Tibial artery (tissue), 4 donors: ENCODE data around the gene CCR3.

ENCODE experiments used
- DNase-seq, 2 donors: peaks; one replicate each; pipeline ENCODE4 v3.0.0-alpha.2; 2019
- H3K27ac ChIP-seq, 2 donors: fragments of 200-600 bp; sonication (generic) in 1 of 2; 1 replicate in 1 of 2; 2 replicates in 1 of 2; pipeline ENCODE4 v1.5.1; 2018 to 2019; ENCODE audit warnings: mild to moderate bottlenecking in 1 of 2
- H3K27me3 ChIP-seq, 2 donors: fragments of 200-600 bp; sonication (generic) in 1 of 2; one replicate each; pipeline versions ENCODE4 v1.5.1 to v1.6.0; 2016 to 2019
- H3K36me3 ChIP-seq, 3 donors: fragments of 200-600 bp; sonication (generic) in 2 of 3; one replicate each; pipeline ENCODE4 v1.5.1; 2016 to 2019; ENCODE audit warnings: mild to moderate bottlenecking in 2 of 3
- H3K4me1 ChIP-seq, 4 donors: fragments of 200-600 bp; sonication (generic) in 2 of 4; 1 replicate in 3 of 4; 2 replicates in 1 of 4; pipeline ENCODE4 v1.5.1; 2016 to 2019
- H3K4me3 ChIP-seq, 2 donors: fragments of 200-600 bp; sonication (generic) in 1 of 2; 1 replicate in 1 of 2; 2 replicates in 1 of 2; pipeline ENCODE4 v1.5.1; 2018 to 2019; ENCODE audit warnings: mild to moderate bottlenecking in 2 of 2
- H3K9me3 ChIP-seq, 3 donors: fragments of 200-600 bp; sonication (generic) in 1 of 3; one replicate each; pipeline ENCODE4 v1.5.1; 2016 to 2019
- CTCF ChIP-seq, 2 experiments: fragments of 200-600 bp in 1 of 2; fragments of 450-650 bp in 1 of 2; IDR thresholded peaks; one replicate each; pipeline ENCODE4 v1.5.1; 2017 to 2019; ENCODE audit warnings: antibody characterized with exemption in 2 of 2, mild to moderate bottlenecking in 1 of 2, moderate library complexity in 1 of 2
- intact Hi-C: fragments of 100-400 bp; cut with DNase I; formaldehyde crosslinking; loops from one replicate; pipeline ENCODE4 v1.15.0; 2023; ENCODE audit warnings: low total_unique reads

CCR3 gene

DNA sequence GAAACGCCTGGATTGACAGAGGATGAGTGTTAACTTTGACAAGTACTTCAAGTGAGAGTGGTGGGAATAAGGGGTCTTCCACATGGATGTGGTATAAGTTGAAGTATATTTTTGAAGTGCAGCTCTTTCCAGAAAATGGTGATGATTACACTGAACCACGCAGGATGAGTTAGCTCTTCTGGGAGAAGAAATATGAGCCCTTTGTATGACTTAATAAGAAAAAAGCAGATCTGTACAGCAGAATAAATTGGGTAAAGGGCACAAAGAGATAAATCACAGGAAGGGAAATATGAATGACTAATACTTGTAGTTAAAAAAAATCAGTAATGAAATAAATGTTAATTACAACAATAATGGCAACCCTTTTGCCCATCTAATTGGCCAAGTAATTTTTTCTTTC, 1.3 kb downstream of the CCR3 start:
- Histone ChIP-seq H3K9me3 (no peaks in the 10 kb centered on the region), H3K4me1 (no peaks in the 10 kb centered on the region), H3K4me3 (no peak overlapping the region), H3K27ac (no peak overlapping the region), H3K36me3 (no peaks in the 10 kb centered on the region), H3K27me3 (no peaks in the 10 kb centered on the region)
- no peak for DNase-seq
- TF ChIP-seq CTCF (IDR thresholded peaks at IDR 0.05): no peak
- intact Hi-C loops: no loop called here

DNA sequence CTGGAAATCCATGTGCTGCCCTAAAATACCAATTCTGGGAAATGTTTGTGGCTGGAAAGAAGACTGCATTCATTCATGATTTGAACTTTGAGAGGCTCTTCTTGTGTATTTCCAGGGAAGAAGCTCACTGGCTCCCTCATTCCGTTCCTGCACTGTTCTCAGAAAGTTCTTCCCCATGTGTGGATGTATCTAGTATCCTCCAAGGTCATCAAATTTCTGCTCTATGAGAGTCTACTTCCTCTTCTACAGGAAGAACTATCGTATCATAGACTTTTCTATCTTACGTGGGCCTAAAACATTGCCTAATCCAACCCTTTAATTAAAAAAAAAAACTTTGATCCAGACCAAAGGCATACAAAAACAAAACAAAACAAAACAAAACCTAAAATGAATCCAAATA, 2.9 kb downstream of the CCR3 start:
- no peak for TF ChIP-seq CTCF (IDR thresholded peaks at IDR 0.05)
- intact Hi-C loops: no loop called here
- H3K27ac ChIP-seq: no peak overlapping the region
- no peaks in the 10 kb centered on the region for H3K9me3 ChIP-seq
- no peaks in the 10 kb centered on the region for H3K4me1 ChIP-seq
- no peak overlapping the region for H3K4me3 ChIP-seq
- H3K27me3 ChIP-seq: no peaks in the 10 kb centered on the region
- no peaks in the 10 kb centered on the region for H3K36me3 ChIP-seq
- DNase-seq: no peak

DNA sequence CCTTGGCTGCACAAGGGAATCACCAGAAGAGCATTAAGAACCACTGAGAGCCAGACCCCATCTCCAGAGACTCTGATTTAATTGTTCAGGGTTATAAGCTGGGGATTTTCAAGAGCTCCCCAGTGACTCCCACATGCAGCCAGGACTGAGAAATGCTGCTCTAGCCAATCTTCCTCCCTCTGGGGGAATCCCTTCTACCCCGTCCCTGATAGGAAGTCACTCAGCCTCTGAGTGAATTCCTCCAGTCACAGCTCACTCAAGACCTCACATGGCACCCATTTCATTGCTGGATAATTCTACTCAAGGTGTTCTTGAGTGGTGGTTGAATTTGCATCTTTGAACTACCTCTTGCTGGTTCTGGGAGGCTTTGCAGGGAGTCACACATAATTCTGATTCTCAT, 10.7 kb downstream of the CCR3 start:
- Histone ChIP-seq H3K4me3 (no peak overlapping the region), H3K36me3 (no peaks in the 10 kb centered on the region), H3K27me3 (no peaks in the 10 kb centered on the region), H3K4me1 (no peaks in the 10 kb centered on the region), H3K9me3 (no peaks in the 10 kb centered on the region), H3K27ac (no peak overlapping the region)
- intact Hi-C loops: no loop called here
- no peak for DNase-seq
- no peak for TF ChIP-seq CTCF (IDR thresholded peaks at IDR 0.05)

DNA sequence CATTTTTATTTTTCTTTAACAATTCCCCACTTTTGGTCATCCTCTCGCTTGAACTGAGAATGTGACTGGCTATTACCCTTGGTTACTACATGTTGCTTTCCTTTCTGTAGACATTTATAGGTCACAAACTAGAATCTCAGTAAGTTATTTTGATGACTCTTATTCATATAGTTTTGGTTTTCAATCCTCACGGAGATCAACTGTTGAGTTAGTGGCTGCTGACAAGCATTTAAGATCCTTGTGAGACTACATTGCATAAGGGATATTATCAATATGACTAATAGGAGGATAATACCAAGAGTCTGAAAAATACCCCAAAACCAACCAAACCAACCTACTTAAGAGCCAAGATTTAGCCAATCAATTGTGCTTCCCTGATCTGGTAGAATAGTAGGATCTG, 16.3 kb downstream of the CCR3 start:
- H3K9me3 ChIP-seq: no peaks in the 10 kb centered on the region
- no peaks in the 10 kb centered on the region for H3K4me1 ChIP-seq
- no peaks in the 10 kb centered on the region for H3K27me3 ChIP-seq
- no peak for TF ChIP-seq CTCF (IDR thresholded peaks at IDR 0.05)
- no peaks in the 10 kb centered on the region for H3K36me3 ChIP-seq
- intact Hi-C loops: no loop called here
- no peak overlapping the region for H3K27ac ChIP-seq
- DNase-seq: no peak
- no peak overlapping the region for H3K4me3 ChIP-seq

DNA sequence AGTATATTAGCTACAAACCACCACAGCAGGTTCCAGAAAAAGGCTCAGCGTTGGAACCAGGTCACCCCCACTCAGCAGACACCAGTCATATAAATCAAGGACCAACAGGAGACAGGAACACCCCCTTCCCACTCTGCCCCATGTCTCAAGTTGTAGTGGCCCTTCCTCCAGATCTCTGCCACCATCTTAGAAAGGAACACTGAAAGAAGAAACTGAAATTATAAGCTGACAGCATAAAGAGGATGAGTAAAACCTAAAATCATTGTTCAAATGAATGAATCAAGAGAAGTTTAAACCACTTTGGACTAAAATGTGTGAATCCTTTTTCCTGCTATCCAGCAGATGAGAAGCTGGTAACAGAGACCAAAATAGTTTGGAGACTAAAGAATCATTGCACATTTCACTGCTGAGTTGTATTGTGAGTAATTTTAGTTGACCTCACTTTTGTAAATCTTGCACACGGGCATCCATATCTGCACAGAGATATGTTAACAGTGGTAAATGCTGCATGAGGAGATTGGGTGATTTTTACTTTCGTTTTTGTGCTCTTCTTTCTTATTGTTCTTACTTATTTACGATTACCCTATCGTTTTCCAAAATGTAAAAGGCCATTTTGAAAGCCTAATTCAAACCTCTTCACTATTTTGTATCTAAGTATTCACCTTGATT, 19.8 kb downstream of the CCR3 start:
- no peaks in the 10 kb centered on the region for H3K36me3 ChIP-seq
- DNase-seq: no peak
- intact Hi-C loops: no loop called here
- TF ChIP-seq CTCF (IDR thresholded peaks at IDR 0.05): no peak
- H3K4me1 ChIP-seq: no peaks in the 10 kb centered on the region
- H3K27me3 ChIP-seq: no peaks in the 10 kb centered on the region
- H3K27ac ChIP-seq: no peak overlapping the region
- no peak overlapping the region for H3K4me3 ChIP-seq
- H3K9me3 ChIP-seq: no peaks in the 10 kb centered on the region

DNA sequence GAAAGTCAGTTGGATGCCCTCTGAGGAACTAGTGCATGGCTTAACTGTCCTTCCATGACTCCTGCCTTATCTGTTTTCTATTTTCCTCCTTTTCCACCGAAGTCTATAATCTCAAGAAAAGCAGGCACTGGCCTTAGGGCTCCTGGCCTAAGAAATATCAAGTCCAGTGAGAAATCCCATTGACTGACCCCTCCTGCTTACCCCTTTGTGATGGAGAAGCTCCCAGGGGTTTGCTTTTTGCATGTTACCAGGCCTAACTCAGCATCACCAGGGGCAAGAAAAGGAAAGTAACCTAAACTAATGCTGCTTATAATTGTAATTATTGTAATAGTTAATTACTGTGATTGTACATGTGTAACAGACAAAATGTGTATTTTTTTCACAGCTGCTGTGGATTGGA, 21.7 kb downstream of the CCR3 start:
- Histone ChIP-seq H3K4me1 (no peaks in the 10 kb centered on the region), H3K27ac (no peak overlapping the region), H3K27me3 (no peaks in the 10 kb centered on the region), H3K9me3 (no peaks in the 10 kb centered on the region), H3K4me3 (no peak overlapping the region), H3K36me3 (no peaks in the 10 kb centered on the region)
- TF ChIP-seq CTCF (IDR thresholded peaks at IDR 0.05): no peak
- intact Hi-C loops: no loop called here
- DNase-seq: no peak
